ENCODE data around the gene POLG2.

The POLG2 gene

DNA sequence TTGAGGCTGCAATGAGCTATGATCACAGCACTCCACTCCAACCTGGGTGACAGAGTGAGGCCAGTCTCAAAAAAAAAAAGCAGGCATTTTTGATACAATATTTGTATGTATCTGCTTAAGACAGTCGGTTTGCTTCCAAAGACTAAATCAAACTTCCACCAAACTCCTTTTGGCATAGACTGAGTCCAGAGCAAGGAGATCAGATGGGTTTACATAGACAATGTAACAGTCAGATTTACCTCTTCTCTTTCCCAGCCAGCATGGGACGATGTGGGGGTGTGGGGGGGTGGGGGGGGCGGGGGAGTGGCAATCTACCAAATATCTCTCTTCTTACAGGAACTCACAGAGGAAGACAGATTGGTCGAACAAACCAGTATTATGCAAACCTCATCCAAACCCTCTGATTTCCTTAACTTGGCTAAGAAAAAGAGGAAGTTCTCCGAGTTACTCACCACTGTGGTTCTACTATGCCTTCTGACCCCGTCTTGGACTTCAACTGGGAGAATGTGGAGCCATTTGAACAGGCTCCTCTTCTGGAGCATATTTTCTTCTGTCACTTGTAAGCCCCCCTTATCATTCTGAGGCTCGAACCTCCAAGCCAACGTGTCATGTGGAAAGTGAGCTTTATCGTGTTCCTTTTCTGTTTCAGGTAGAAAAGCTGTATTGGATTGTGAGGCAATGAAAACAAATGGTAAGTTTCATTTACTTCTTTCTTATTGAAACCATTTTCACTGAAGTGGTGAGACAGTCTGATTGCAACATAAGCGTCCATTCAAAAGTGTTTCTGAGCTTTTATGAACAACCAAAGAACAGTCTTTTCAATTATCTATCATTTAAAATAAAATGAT is 48.0 kb downstream of the POLG2 start, which contains the start of gene MILR1:
Gene MILR1, plus strand, starts transcription at position 451 of the 848 bp plus-strand sequence. Its CDS starts 54 bp downstream, at position 505.
- Histone ChIP-seq H2BK12ac (ENCODE audit: low read length) (no peak within 1 kb of the TSS), H3K18ac (ENCODE audit: low read length) (no peak within 1 kb of the TSS), H3K4me2 (ENCODE audit: low read length) (no peak within 1 kb of the TSS), H4K91ac (ENCODE audit: low read depth, low read length) (no peak within 1 kb of the TSS), H3K27ac (ENCODE audit: low read depth, low read length) (no peak within 1 kb of the TSS), H3K27me3 (ENCODE audit: insufficient read depth, low read length) (no peaks in the 10 kb centered on the region), H4K8ac (ENCODE audit: low read depth, low read length) (no peak within 1 kb of the TSS), H3K36me3 (ENCODE audit: control insufficient read depth in 1 of 2, insufficient read depth in 2 of 2, low read length in 2 of 2) (no peaks in the 10 kb centered on the region), H3K79me1 (ENCODE audit: low read length) (no peaks in the 10 kb centered on the region), H3K4ac (ENCODE audit: low read depth, low read length) (no peak within 1 kb of the TSS), H2BK120ac (ENCODE audit: insufficient read depth, low read length, poor library complexity) (no peak within 1 kb of the TSS), H2AK5ac (ENCODE audit: low read length) (no peak within 1 kb of the TSS), H4K12ac (ENCODE audit: low read depth, low read length) (no peak within 1 kb of the TSS), H3K9ac (ENCODE audit: low read length) (no peak within 1 kb of the TSS), H3K23ac (ENCODE audit: low read length) (no peak within 1 kb of the TSS), H2AFZ (ENCODE audit: insufficient read depth, low read length, poor library complexity) (no peak within 1 kb of the TSS), H3K9me3 (ENCODE audit: insufficient read depth, low read depth, low read length) (no peaks in the 10 kb centered on the region), H3K79me2 (ENCODE audit: control insufficient read depth, insufficient read depth, low read length, poor library complexity) (no peaks in the 10 kb centered on the region), H3K14ac (ENCODE audit: low read length) (no peak within 1 kb of the TSS), H3K4me3 (ENCODE audit: low read depth, low read length) (no peak within 1 kb of the TSS), H2BK5ac (ENCODE audit: low read depth, low read length, poor library complexity) (no peak within 1 kb of the TSS), H3K4me1 (ENCODE audit: control insufficient read depth in 1 of 2, insufficient read depth in 2 of 2, low read length in 2 of 2) (no peaks in the 10 kb centered on the region)
- DNase-seq, result peak in 1 of 2 donors; percentile 41
- no CpG with 5 or more reads among the region's 10 CpGs for WGBS (ENCODE audit: extremely low coverage, insufficient coverage, insufficient read length)

- no peak overlapping the region for H4K12ac ChIP-seq (ENCODE audit: low read depth, low read length)
- H3K79me2 ChIP-seq (ENCODE audit: control insufficient read depth, insufficient read depth, low read length, poor library complexity), result no peaks in the 10 kb centered on the region
- H3K23ac ChIP-seq (ENCODE audit: low read length), result no peak overlapping the region
- no peak overlapping the region for H2AFZ ChIP-seq (ENCODE audit: insufficient read depth, low read length, poor library complexity)
- H3K9me3 ChIP-seq (ENCODE audit: insufficient read depth, low read depth, low read length), result no peaks in the 10 kb centered on the region
- DNase-seq, result no peak
- H2BK12ac ChIP-seq (ENCODE audit: low read length), result no peak overlapping the region
- H3K9ac ChIP-seq (ENCODE audit: low read length), result no peak overlapping the region
- no peak overlapping the region for H2BK120ac ChIP-seq (ENCODE audit: insufficient read depth, low read length, poor library complexity)
- WGBS (ENCODE audit: extremely low coverage, insufficient coverage, insufficient read length), result no CpG with 5 or more reads among the region's 1 CpG
- no peak overlapping the region for H4K91ac ChIP-seq (ENCODE audit: low read depth, low read length)
- no peak overlapping the region for H3K4me3 ChIP-seq (ENCODE audit: low read depth, low read length)
- no peak overlapping the region for H3K14ac ChIP-seq (ENCODE audit: low read length)
- no peaks in the 10 kb centered on the region for H3K27me3 ChIP-seq (ENCODE audit: insufficient read depth, low read length)
- H3K36me3 ChIP-seq (ENCODE audit: control insufficient read depth in 1 of 2, insufficient read depth in 2 of 2, low read length in 2 of 2), result no peaks in the 10 kb centered on the region
- H2AK5ac ChIP-seq (ENCODE audit: low read length), result no peak overlapping the region
- no peak overlapping the region for H3K18ac ChIP-seq (ENCODE audit: low read length)
- peaks cover 2% of the 10 kb centered on the region for H3K79me1 ChIP-seq (ENCODE audit: low read length)
- no peaks in the 10 kb centered on the region for H3K4me1 ChIP-seq (ENCODE audit: control insufficient read depth in 1 of 2, insufficient read depth in 2 of 2, low read length in 2 of 2)
- no peak overlapping the region for H3K27ac ChIP-seq (ENCODE audit: low read depth, low read length)
- no peak overlapping the region for H4K8ac ChIP-seq (ENCODE audit: low read depth, low read length)
- H3K4ac ChIP-seq (ENCODE audit: low read depth, low read length), result no peak overlapping the region
- no peak overlapping the region for H3K4me2 ChIP-seq (ENCODE audit: low read length)
- H2BK5ac ChIP-seq (ENCODE audit: low read depth, low read length, poor library complexity), result no peak overlapping the region
Observed at GRCh38 chr17:64447526-64447925, 49.3 kb downstream of the POLG2 start.

- Histone ChIP-seq H3K18ac (ENCODE audit: low read length) (no peak overlapping the region), H3K9me3 (ENCODE audit: insufficient read depth, low read depth, low read length) (peaks cover 1% of the 10 kb centered on the region), H3K4ac (ENCODE audit: low read depth, low read length) (no peak overlapping the region), H3K4me3 (ENCODE audit: low read depth, low read length) (no peak overlapping the region), H4K8ac (ENCODE audit: low read depth, low read length) (no peak overlapping the region), H3K27me3 (ENCODE audit: insufficient read depth, low read length) (no peaks in the 10 kb centered on the region), H3K27ac (ENCODE audit: low read depth, low read length) (no peak overlapping the region), H2AFZ (ENCODE audit: insufficient read depth, low read length, poor library complexity) (no peak overlapping the region), H4K12ac (ENCODE audit: low read depth, low read length) (no peak overlapping the region), H4K91ac (ENCODE audit: low read depth, low read length) (no peak overlapping the region), H3K79me1 (ENCODE audit: low read length) (peaks cover 2% of the 10 kb centered on the region), H3K9ac (ENCODE audit: low read length) (no peak overlapping the region), H2BK5ac (ENCODE audit: low read depth, low read length, poor library complexity) (no peak overlapping the region), H3K79me2 (ENCODE audit: control insufficient read depth, insufficient read depth, low read length, poor library complexity) (no peaks in the 10 kb centered on the region), H3K4me1 (ENCODE audit: control insufficient read depth in 1 of 2, insufficient read depth in 2 of 2, low read length in 2 of 2) (no peaks in the 10 kb centered on the region), H2BK12ac (ENCODE audit: low read length) (no peak overlapping the region), H3K23ac (ENCODE audit: low read length) (no peak overlapping the region), H2AK5ac (ENCODE audit: low read length) (no peak overlapping the region), H3K14ac (ENCODE audit: low read length) (no peak overlapping the region), H3K4me2 (ENCODE audit: low read length) (no peak overlapping the region), H3K36me3 (ENCODE audit: control insufficient read depth in 1 of 2, insufficient read depth in 2 of 2, low read length in 2 of 2) (no peaks in the 10 kb centered on the region), H2BK120ac (ENCODE audit: insufficient read depth, low read length, poor library complexity) (no peak overlapping the region)
- no CpG with 5 or more reads among the region's 6 CpGs for WGBS (ENCODE audit: extremely low coverage, insufficient coverage, insufficient read length)
- DNase-seq, result peak; percentile 70 to 79
Observed at GRCh38 chr17:64443086-64443760, 53.6 kb downstream of the POLG2 start.

GRCh38 chr17:64442541-64442971 is 54.3 kb downstream of the POLG2 start:
- Histone ChIP-seq H4K8ac (ENCODE audit: low read depth, low read length) (no peak overlapping the region), H2AFZ (ENCODE audit: insufficient read depth, low read length, poor library complexity) (no peak overlapping the region), H3K4me3 (ENCODE audit: low read depth, low read length) (no peak overlapping the region), H4K12ac (ENCODE audit: low read depth, low read length) (no peak overlapping the region), H2BK5ac (ENCODE audit: low read depth, low read length, poor library complexity) (no peak overlapping the region), H3K27me3 (ENCODE audit: insufficient read depth, low read length) (no peaks in the 10 kb centered on the region), H3K14ac (ENCODE audit: low read length) (no peak overlapping the region), H3K79me1 (ENCODE audit: low read length) (peaks cover 2% of the 10 kb centered on the region), H3K4me1 (ENCODE audit: control insufficient read depth in 1 of 2, insufficient read depth in 2 of 2, low read length in 2 of 2) (no peaks in the 10 kb centered on the region), H3K36me3 (ENCODE audit: control insufficient read depth in 1 of 2, insufficient read depth in 2 of 2, low read length in 2 of 2) (no peaks in the 10 kb centered on the region), H3K4ac (ENCODE audit: low read depth, low read length) (no peak overlapping the region), H4K91ac (ENCODE audit: low read depth, low read length) (peak overlapping the region; percentile 63), H2BK12ac (ENCODE audit: low read length) (no peak overlapping the region), H3K27ac (ENCODE audit: low read depth, low read length) (no peak overlapping the region), H3K9ac (ENCODE audit: low read length) (no peak overlapping the region), H3K4me2 (ENCODE audit: low read length) (no peak overlapping the region), H2AK5ac (ENCODE audit: low read length) (no peak overlapping the region), H3K9me3 (ENCODE audit: insufficient read depth, low read depth, low read length) (peaks cover 8% of the 10 kb centered on the region), H3K18ac (ENCODE audit: low read length) (no peak overlapping the region), H2BK120ac (ENCODE audit: insufficient read depth, low read length, poor library complexity) (no peak overlapping the region), H3K23ac (ENCODE audit: low read length) (no peak overlapping the region), H3K79me2 (ENCODE audit: control insufficient read depth, insufficient read depth, low read length, poor library complexity) (no peaks in the 10 kb centered on the region)
- no CpG with 5 or more reads among the region's 3 CpGs for WGBS (ENCODE audit: extremely low coverage, insufficient coverage, insufficient read length)
- DNase-seq, result peak; percentile 26 to 68
